Trophoblast cell (in vitro differentiated cells and primary cell): ENCODE measurements around the gene F13B.

ENCODE experiments used
- DNase-seq, 2 donors: peaks; one replicate each; pipeline ENCODE4 v3.0.0-alpha.2; 2016
- H2AFZ ChIP-seq: 2 replicates; pipeline ENCODE4 v1.6.1; 2013; ENCODE audit warnings: low read length, moderate library complexity, mild to moderate bottlenecking; ENCODE audit not compliant: insufficient read depth, poor library complexity
- H2AK5ac ChIP-seq: 2 replicates; pipeline ENCODE4 v1.6.1; 2013; ENCODE audit warnings: mild to moderate bottlenecking, low read length
- H2BK120ac ChIP-seq: 2 replicates; pipeline ENCODE4 v1.6.1; 2013; ENCODE audit warnings: low read length, mild to moderate bottlenecking, moderate library complexity; ENCODE audit not compliant: insufficient read depth, poor library complexity
- H2BK12ac ChIP-seq: 2 replicates; pipeline ENCODE4 v1.6.1; 2013; ENCODE audit warnings: mild to moderate bottlenecking, low read length, moderate library complexity
- H2BK5ac ChIP-seq: 2 replicates; pipeline ENCODE4 v1.6.1; 2013; ENCODE audit warnings: low read length, low read depth, moderate library complexity, mild to moderate bottlenecking; ENCODE audit not compliant: poor library complexity
- H3K14ac ChIP-seq: 2 replicates; pipeline ENCODE4 v1.6.1; 2013; ENCODE audit warnings: mild to moderate bottlenecking, low read length
- H3K18ac ChIP-seq: 2 replicates; pipeline ENCODE4 v1.6.1; 2013; ENCODE audit warnings: mild to moderate bottlenecking, low read length
- H3K23ac ChIP-seq: 2 replicates; pipeline ENCODE4 v1.6.1; 2013; ENCODE audit warnings: low read length
- H3K27ac ChIP-seq: 2 replicates; pipeline ENCODE4 v1.5.1; 2013; ENCODE audit warnings: low read depth, mild to moderate bottlenecking, inconsistent platforms, low read length, moderate library complexity
- H3K27me3 ChIP-seq: 2 replicates; pipeline ENCODE4 v1.6.1; 2013; ENCODE audit warnings: inconsistent platforms, mild to moderate bottlenecking, low read length, moderate library complexity; ENCODE audit not compliant: insufficient read depth
- H3K36me3 ChIP-seq, 2 experiments: 1 replicate in 1 of 2; 2 replicates in 1 of 2; pipeline ENCODE4 v1.6.1; 2013; ENCODE audit warnings: low read length in 2 of 2, mild to moderate bottlenecking in 2 of 2, moderate library complexity in 1 of 2; ENCODE audit not compliant: insufficient read depth in 2 of 2, control insufficient read depth in 1 of 2
- H3K4ac ChIP-seq: 2 replicates; pipeline ENCODE4 v1.6.1; 2013; ENCODE audit warnings: low read depth, mild to moderate bottlenecking, low read length, moderate library complexity
- H3K4me1 ChIP-seq, 2 experiments: 1 replicate in 1 of 2; 2 replicates in 1 of 2; pipeline ENCODE4 v1.6.1; 2013; ENCODE audit warnings: low read length in 2 of 2, mild to moderate bottlenecking in 2 of 2, moderate library complexity in 1 of 2; ENCODE audit not compliant: insufficient read depth in 2 of 2, control insufficient read depth in 1 of 2
- H3K4me2 ChIP-seq: 2 replicates; pipeline ENCODE4 v1.6.1; 2013; ENCODE audit warnings: inconsistent platforms, mild to moderate bottlenecking, low read length, moderate library complexity
- H3K4me3 ChIP-seq: 2 replicates; pipeline ENCODE4 v1.5.1; 2013; ENCODE audit warnings: mild to moderate bottlenecking, low read depth, low read length, inconsistent platforms
- H3K79me1 ChIP-seq: one replicate; pipeline ENCODE4 v1.6.1; 2013; ENCODE audit warnings: low read length
- H3K79me2 ChIP-seq: 2 replicates; pipeline ENCODE4 v1.6.1; 2013; ENCODE audit warnings: low read length, mild to moderate bottlenecking; ENCODE audit not compliant: control insufficient read depth, insufficient read depth, poor library complexity
- H3K9ac ChIP-seq: 2 replicates; pipeline ENCODE4 v1.6.1; 2013; ENCODE audit warnings: mild to moderate bottlenecking, low read length
- H3K9me3 ChIP-seq: 2 replicates; pipeline ENCODE4 v1.6.1; 2013; ENCODE audit warnings: low read depth, mild to moderate bottlenecking, control low read depth, inconsistent platforms, low read length; ENCODE audit not compliant: insufficient read depth
- H4K12ac ChIP-seq: 2 replicates; pipeline ENCODE4 v1.6.1; 2013; ENCODE audit warnings: low read depth, mild to moderate bottlenecking, low read length, moderate library complexity
- H4K8ac ChIP-seq: 2 replicates; pipeline ENCODE4 v1.6.1; 2013; ENCODE audit warnings: low read depth, mild to moderate bottlenecking, low read length, moderate library complexity
- H4K91ac ChIP-seq: one replicate; pipeline ENCODE4 v1.6.1; 2013; ENCODE audit warnings: low read depth, mild to moderate bottlenecking, low read length, moderate library complexity
- WGBS: extraction: QIAGEN DNeasy Blood & Tissue Kit; methylation state at CpG from one replicate; pipeline ENCODE4 v1.1.7; 2013; ENCODE audit warnings: missing lambda C conversion rate; ENCODE audit not compliant: insufficient read length, insufficient coverage; ENCODE audit errors: extremely low coverage; 5-methylcytosine and 5-hydroxymethylcytosine counted together

Gene F13B

DNA sequence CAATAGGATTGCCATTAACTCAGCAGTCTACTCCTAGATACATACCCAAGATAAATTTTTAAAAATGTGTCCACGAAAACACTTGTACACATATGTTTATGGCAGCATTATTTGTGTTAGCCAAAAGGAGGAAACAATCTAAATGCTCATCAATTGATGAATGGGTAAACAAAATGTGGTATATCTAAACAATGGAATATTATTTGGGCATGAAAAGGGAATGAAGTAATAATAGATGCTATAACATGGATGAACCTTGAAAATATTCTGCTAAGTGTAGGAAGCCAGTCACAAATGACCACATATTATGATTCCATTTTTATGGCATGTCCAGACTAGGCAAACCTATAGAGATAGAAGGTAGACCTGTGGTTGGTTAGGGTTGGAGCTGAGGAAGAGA, 55.4 kb downstream of the F13B start:
- Histone ChIP-seq H3K23ac (no peak overlapping the region), H3K4me2 (no peak overlapping the region), H2BK12ac (no peak overlapping the region), H4K12ac (no peak overlapping the region), H3K27me3 (no peaks in the 10 kb centered on the region), H4K8ac (no peak overlapping the region), H3K27ac (no peak overlapping the region), H3K79me1 (no peaks in the 10 kb centered on the region), H3K4me1 (no peaks in the 10 kb centered on the region), H3K9ac (no peak overlapping the region), H3K79me2 (no peaks in the 10 kb centered on the region), H4K91ac (no peak overlapping the region), H2BK5ac (no peak overlapping the region), H3K14ac (no peak overlapping the region), H3K4ac (no peak overlapping the region), H3K9me3 (no peaks in the 10 kb centered on the region), H2AFZ (no peak overlapping the region), H3K18ac (no peak overlapping the region), H3K4me3 (no peak overlapping the region), H3K36me3 (no peaks in the 10 kb centered on the region), H2AK5ac (no peak overlapping the region), H2BK120ac (no peak overlapping the region)
- DNase-seq, result no peak
- whole genome bisulfite sequencing, result no CpG with 5 or more reads among the region's 1 CpG

- Histone ChIP-seq H2BK120ac (no peak overlapping the region), H3K9me3 (no peaks in the 10 kb centered on the region), H4K8ac (no peak overlapping the region), H3K4me2 (no peak overlapping the region), H3K14ac (no peak overlapping the region), H2BK5ac (no peak overlapping the region), H2BK12ac (no peak overlapping the region), H3K4me3 (no peak overlapping the region), H3K79me2 (no peaks in the 10 kb centered on the region), H4K91ac (no peak overlapping the region), H3K36me3 (no peaks in the 10 kb centered on the region), H3K18ac (no peak overlapping the region), H2AFZ (no peak overlapping the region), H3K4me1 (no peaks in the 10 kb centered on the region), H3K27me3 (no peaks in the 10 kb centered on the region), H3K23ac (no peak overlapping the region), H4K12ac (no peak overlapping the region), H3K27ac (no peak overlapping the region), H3K9ac (no peak overlapping the region), H3K79me1 (no peaks in the 10 kb centered on the region), H2AK5ac (no peak overlapping the region), H3K4ac (no peak overlapping the region)
- no peak for DNase-seq
- WGBS, result no CpG with 5 or more reads among the region's 6 CpGs
These were observed 58.2 kb downstream of the F13B start for GRCh38 chr1:197008861-197009260.

DNA sequence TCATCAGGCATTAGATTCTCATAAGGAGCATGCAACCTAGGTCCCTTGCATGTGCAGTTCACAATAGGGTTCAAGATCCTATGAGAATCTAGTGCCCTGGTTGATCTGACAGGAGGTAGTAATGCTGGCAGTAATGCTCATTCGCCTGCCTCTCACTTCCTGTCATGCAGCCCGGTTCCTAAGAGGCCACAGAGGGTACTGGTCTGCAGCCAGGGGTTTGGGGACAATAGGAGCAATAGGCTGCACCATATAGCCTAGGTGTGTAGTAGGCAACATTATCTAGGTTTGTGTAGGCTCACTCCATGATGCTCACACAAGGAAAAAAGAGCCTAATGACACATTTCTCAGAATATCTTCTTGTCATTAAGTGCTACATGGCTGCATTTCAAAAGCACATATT, 63.9 kb downstream of the F13B start:
- Histone ChIP-seq H3K18ac (no peak overlapping the region), H2AK5ac (no peak overlapping the region), H3K36me3 (no peaks in the 10 kb centered on the region), H3K14ac (no peak overlapping the region), H3K4me3 (no peak overlapping the region), H3K27ac (no peak overlapping the region), H2BK120ac (no peak overlapping the region), H3K4ac (no peak overlapping the region), H4K91ac (no peak overlapping the region), H3K9ac (no peak overlapping the region), H3K9me3 (no peaks in the 10 kb centered on the region), H3K4me1 (no peaks in the 10 kb centered on the region), H3K79me1 (no peaks in the 10 kb centered on the region), H3K27me3 (no peaks in the 10 kb centered on the region), H4K12ac (no peak overlapping the region), H2BK5ac (no peak overlapping the region), H2BK12ac (no peak overlapping the region), H3K4me2 (no peak overlapping the region), H2AFZ (no peak overlapping the region), H4K8ac (no peak overlapping the region), H3K79me2 (no peaks in the 10 kb centered on the region), H3K23ac (no peak overlapping the region)
- no peak for DNase-seq
- WGBS, result no CpG with 5 or more reads among the region's 2 CpGs

DNA sequence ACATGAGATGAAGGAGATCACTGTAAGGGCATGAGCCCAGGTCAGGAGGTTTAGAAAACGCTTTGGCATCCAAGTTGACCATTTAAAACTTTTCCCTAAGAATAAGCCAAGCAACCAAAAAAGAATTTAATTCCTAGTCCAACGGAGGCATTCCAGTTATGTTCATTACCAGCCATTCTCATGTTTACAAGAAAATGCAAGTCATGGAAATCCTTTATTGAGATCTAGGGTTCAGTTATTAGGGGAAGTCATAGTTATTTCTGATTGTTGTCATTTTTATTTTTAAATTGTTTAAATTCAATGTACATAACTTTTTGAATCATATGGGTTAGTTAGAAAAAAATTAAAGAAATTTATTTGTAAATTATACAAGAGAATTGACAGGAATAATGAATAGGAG, 65.2 kb downstream of the F13B start:
- Histone ChIP-seq H2AK5ac (no peak overlapping the region), H3K4ac (no peak overlapping the region), H2BK120ac (no peak overlapping the region), H3K9me3 (no peaks in the 10 kb centered on the region), H2BK12ac (no peak overlapping the region), H3K23ac (no peak overlapping the region), H3K14ac (no peak overlapping the region), H3K79me1 (no peaks in the 10 kb centered on the region), H3K4me1 (no peaks in the 10 kb centered on the region), H2BK5ac (no peak overlapping the region), H3K9ac (no peak overlapping the region), H3K27me3 (no peaks in the 10 kb centered on the region), H2AFZ (no peak overlapping the region), H4K91ac (no peak overlapping the region), H3K4me2 (no peak overlapping the region), H3K27ac (no peak overlapping the region), H3K36me3 (no peaks in the 10 kb centered on the region), H4K12ac (no peak overlapping the region), H3K79me2 (no peaks in the 10 kb centered on the region), H3K4me3 (no peak overlapping the region), H3K18ac (no peak overlapping the region), H4K8ac (no peak overlapping the region)
- DNase-seq, result no peak
- no CpG with 5 or more reads among the region's 2 CpGs for WGBS
